Measurements from ENCODE around the gene NRROS. TPM values are rescaled to one million over a fixed set of nuclear protein-coding genes. Genes with fewer than 3 reads are reported as not detected.

NRROS gene
- total and polyA plus RNA-seq, 7 donors, result 0.60 to 7.5 (median 5.8) TPM

GRCh38 chr3:196694202-196694638 lies 54.7 kb downstream of the NRROS start:
- intact Hi-C loops (cut with DNase I), result no loop called here
- no peak for DNase-seq

GRCh38 chr3:196694941-196695848 lies 55.7 kb downstream of the NRROS start:
- TF ChIP-seq POLR2AphosphoS5 (IDR thresholded peaks at IDR 0.05) (no peak), EP300 (IDR thresholded peaks at IDR 0.05) (no peak), CTCF (IDR thresholded peaks at IDR 0.05) (no peak), POLR2A (IDR thresholded peaks at IDR 0.05) (no peak)

More at GRCh38 chr3:196694202-196694638, 54.7 kb downstream of the NRROS start:
- 0% methylated on average over 1 of the region's 1 CpG for WGBS, 2 donors
- Histone ChIP-seq H3K4me3 (no peak overlapping the region), H3K27me3 (no peaks in the 10 kb centered on the region), H3K27ac (no peak overlapping the region), H3K9me3 (no peaks in the 10 kb centered on the region), H3K4me1 (no peaks in the 10 kb centered on the region), H3K36me3 (no peaks in the 10 kb centered on the region)
- TF ChIP-seq POLR2AphosphoS5 (IDR thresholded peaks at IDR 0.05) (no peak), CTCF (IDR thresholded peaks at IDR 0.05) (no peak)

GRCh38 chr3:196695849-196696226 lies 56.3 kb downstream of the NRROS start:
- H3K4me1 ChIP-seq, result no peaks in the 10 kb centered on the region
- no peak for DNase-seq
- no peaks in the 10 kb centered on the region for H3K36me3 ChIP-seq
- H3K27ac ChIP-seq, result no peak overlapping the region
- H3K9me3 ChIP-seq, result no peaks in the 10 kb centered on the region
- TF ChIP-seq CTCF (IDR thresholded peaks at IDR 0.05), result no peak
- TF ChIP-seq POLR2A (IDR thresholded peaks at IDR 0.05), result no peak
- no peak for TF ChIP-seq EP300 (IDR thresholded peaks at IDR 0.05)
- no peak for TF ChIP-seq POLR2AphosphoS5 (IDR thresholded peaks at IDR 0.05)
- WGBS, 2 donors, result 90 to 92% methylated on average over 5 of the region's 5 CpGs
- H3K27me3 ChIP-seq, result no peaks in the 10 kb centered on the region
- no peak overlapping the region for H3K4me3 ChIP-seq
- intact Hi-C loops (cut with DNase I), result no loop called here

More at GRCh38 chr3:196694941-196695848, 55.7 kb downstream of the NRROS start:
- intact Hi-C loops (cut with DNase I), result no loop called here
- Histone ChIP-seq H3K9me3 (no peaks in the 10 kb centered on the region), H3K27ac (no peak overlapping the region), H3K36me3 (no peaks in the 10 kb centered on the region), H3K4me3 (no peak overlapping the region), H3K4me1 (no peaks in the 10 kb centered on the region), H3K27me3 (no peaks in the 10 kb centered on the region)
- WGBS, 2 donors, result 88 to 89% methylated on average over 17 of the region's 17 CpGs
- DNase-seq, result no peak

- intact Hi-C loops (cut with DNase I), result no loop called here
- H3K4me1 ChIP-seq, result no peaks in the 10 kb centered on the region
- no peak for DNase-seq
- no peak for TF ChIP-seq POLR2A (IDR thresholded peaks at IDR 0.05)
- H3K27ac ChIP-seq, result no peak overlapping the region
- H3K36me3 ChIP-seq, result no peaks in the 10 kb centered on the region
- H3K9me3 ChIP-seq, result no peaks in the 10 kb centered on the region
- WGBS, 2 donors, result 75 to 89% methylated on average over 5 of the region's 5 CpGs
- H3K4me3 ChIP-seq, result no peak overlapping the region
- no peaks in the 10 kb centered on the region for H3K27me3 ChIP-seq
Measured at GRCh38 chr3:196697270-196697669, 57.8 kb downstream of the NRROS start.

GRCh38 chr3:196699749-196700148 lies 60.3 kb downstream of the NRROS start:
- Histone ChIP-seq H3K4me3 (no peak overlapping the region), H3K9me3 (no peaks in the 10 kb centered on the region), H3K36me3 (no peaks in the 10 kb centered on the region), H3K4me1 (no peaks in the 10 kb centered on the region), H3K27me3 (no peaks in the 10 kb centered on the region), H3K27ac (no peak overlapping the region)
- intact Hi-C loops (cut with DNase I), result no loop called here
- 92 to 93% methylated on average over 7 of the region's 7 CpGs for WGBS, 2 donors
- no peak for DNase-seq
- TF ChIP-seq CTCF (IDR thresholded peaks at IDR 0.05) (no peak), POLR2AphosphoS5 (IDR thresholded peaks at IDR 0.05) (no peak), EP300 (IDR thresholded peaks at IDR 0.05) (no peak), POLR2A (IDR thresholded peaks at IDR 0.05) (no peak)
